ENCODE data around the gene CAPN9. TPM values are rescaled to one million over a fixed set of nuclear protein-coding genes. Genes with fewer than 3 reads are reported as not detected.
A peak's percentile ranks its signal among the peaks of the same experiment; 100 is the strongest.

The CAPN9 gene
- total RNA-seq, 2 donors from 2014 or later = not detected

DNA sequence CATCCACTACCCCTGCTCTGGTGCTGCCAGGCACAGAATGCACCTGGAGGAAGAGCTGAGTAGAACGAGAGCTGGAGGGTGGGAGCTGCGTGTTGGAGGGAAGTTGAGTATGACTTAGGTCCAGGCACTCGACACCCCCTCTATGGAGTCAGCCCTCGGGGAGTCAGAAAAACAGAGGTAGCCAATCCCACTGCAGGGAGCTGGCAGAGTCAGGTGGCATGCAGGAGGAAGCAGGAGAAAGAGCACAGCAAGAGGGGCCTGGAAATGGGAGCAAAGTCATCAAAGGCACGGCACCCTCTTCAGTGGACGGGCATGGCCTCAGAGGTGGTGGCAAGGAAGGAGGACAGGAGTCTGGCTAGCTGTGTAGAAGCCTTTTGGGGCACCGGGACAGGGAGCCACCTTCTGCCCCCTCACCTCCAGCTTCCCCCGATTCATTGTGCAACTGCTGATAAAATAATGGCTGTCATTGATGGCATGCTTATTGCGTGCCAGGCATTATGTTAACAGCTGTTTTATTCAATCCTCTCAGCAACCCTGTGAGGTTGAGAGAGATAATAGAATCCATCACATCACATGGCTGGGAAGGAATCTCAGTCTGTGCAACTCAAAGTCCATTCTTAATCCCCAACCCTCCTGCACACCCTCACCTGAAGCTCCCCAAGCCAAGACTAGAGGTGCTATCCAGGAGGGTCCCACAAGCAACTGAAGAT, 79.1 kb downstream of the CAPN9 start:
- Mint-ChIP-seq H3K9me3 (no peaks in the 10 kb centered on the region), H3K4me1 (ENCODE audit: low read depth in 2 of 2) (no peaks in the 10 kb centered on the region), H3K27me3 (peaks cover 0 to 19% of the 10 kb centered on the region in 2 donors), H3K4me3 (no peak overlapping the region), H3K27ac (no peak overlapping the region), H3K36me3 (no peaks in the 10 kb centered on the region)
- ATAC-seq (peak; percentile 24 to 46), DNase-seq (ENCODE audit: low spot score) (no peak)

- peaks cover 4 to 16% of the 10 kb centered on the region in 2 donors for H3K27me3 Mint-ChIP-seq
- DNase-seq (ENCODE audit: low spot score) = no peak
- no peak overlapping the region for H3K27ac Mint-ChIP-seq
- peak in 1 of 2 donors; percentile 4 for ATAC-seq
- no peaks in the 10 kb centered on the region for H3K36me3 Mint-ChIP-seq
- H3K9me3 Mint-ChIP-seq = no peaks in the 10 kb centered on the region
- no peaks in the 10 kb centered on the region for H3K4me1 Mint-ChIP-seq (ENCODE audit: low read depth in 2 of 2)
- no peak overlapping the region for H3K4me3 Mint-ChIP-seq
These were observed 80.0 kb downstream of the CAPN9 start for GRCh38 chr1:230827081-230827681.

- H3K4me3 Mint-ChIP-seq = no peak overlapping the region
- ATAC-seq (no peak), DNase-seq (ENCODE audit: low spot score) (no peak)
- H3K27me3 Mint-ChIP-seq = peaks cover 6 to 16% of the 10 kb centered on the region in 2 donors
- H3K36me3 Mint-ChIP-seq = no peaks in the 10 kb centered on the region
- no peak overlapping the region for H3K27ac Mint-ChIP-seq
- no peaks in the 10 kb centered on the region for H3K4me1 Mint-ChIP-seq (ENCODE audit: low read depth in 2 of 2)
- H3K9me3 Mint-ChIP-seq = no peaks in the 10 kb centered on the region
These were observed 80.6 kb downstream of the CAPN9 start for GRCh38 chr1:230827801-230828200.

GRCh38 chr1:230828421-230828820, 81.2 kb downstream of the CAPN9 start:
- peaks cover 11 to 16% of the 10 kb centered on the region in 2 donors for H3K27me3 Mint-ChIP-seq
- H3K4me3 Mint-ChIP-seq = no peak overlapping the region
- DNase-seq (ENCODE audit: low spot score) (no peak), ATAC-seq (no peak)
- H3K9me3 Mint-ChIP-seq = no peaks in the 10 kb centered on the region
- no peak overlapping the region for H3K27ac Mint-ChIP-seq
- no peaks in the 10 kb centered on the region for H3K4me1 Mint-ChIP-seq (ENCODE audit: low read depth in 2 of 2)
- H3K36me3 Mint-ChIP-seq = no peaks in the 10 kb centered on the region

- DNase-seq (ENCODE audit: low spot score) = no peak
- Mint-ChIP-seq H3K36me3 (no peaks in the 10 kb centered on the region), H3K9me3 (no peaks in the 10 kb centered on the region), H3K27me3 (peaks cover 17 to 25% of the 10 kb centered on the region in 2 donors), H3K4me3 (no peak overlapping the region), H3K27ac (no peak overlapping the region), H3K4me1 (ENCODE audit: low read depth in 2 of 2) (no peaks in the 10 kb centered on the region)
- no peak for ATAC-seq
These were observed 84.6 kb downstream of the CAPN9 start for GRCh38 chr1:230831771-230832170.

GRCh38 chr1:230832476-230832875, 85.3 kb downstream of the CAPN9 start:
- Mint-ChIP-seq H3K9me3 (no peaks in the 10 kb centered on the region), H3K27me3 (peaks cover 17 to 25% of the 10 kb centered on the region in 2 donors), H3K36me3 (no peaks in the 10 kb centered on the region)

DNA sequence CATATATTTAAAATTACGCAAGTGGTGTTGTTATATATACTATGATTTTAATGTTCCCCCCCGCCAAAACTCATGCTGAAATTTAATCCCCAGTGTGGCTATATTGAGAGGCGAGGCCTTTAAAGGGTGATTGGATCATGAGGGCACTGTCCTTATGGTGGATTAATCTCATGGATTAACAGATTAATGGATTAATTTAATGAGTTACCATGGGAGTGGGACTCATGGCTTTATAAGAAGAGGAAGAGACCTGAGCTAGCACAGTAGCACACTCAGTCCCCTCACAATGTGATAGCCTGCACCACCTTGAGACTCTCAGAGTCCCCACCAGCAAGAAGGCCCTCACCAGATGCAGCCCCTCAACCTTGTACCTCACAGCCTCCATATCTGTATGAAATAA, 86.3 kb downstream of the CAPN9 start:
- Mint-ChIP-seq H3K4me1 (ENCODE audit: low read depth in 2 of 2) (no peaks in the 10 kb centered on the region), H3K9me3 (no peaks in the 10 kb centered on the region), H3K4me3 (no peak overlapping the region), H3K36me3 (no peaks in the 10 kb centered on the region), H3K27ac (no peak overlapping the region), H3K27me3 (peaks cover 17 to 25% of the 10 kb centered on the region in 2 donors)
- DNase-seq (ENCODE audit: low spot score) = no peak
- ATAC-seq = no peak

More at GRCh38 chr1:230832476-230832875, 85.3 kb downstream of the CAPN9 start:
- no peak overlapping the region for H3K4me3 Mint-ChIP-seq
- no peaks in the 10 kb centered on the region for H3K4me1 Mint-ChIP-seq (ENCODE audit: low read depth in 2 of 2)
- ATAC-seq (no peak), DNase-seq (ENCODE audit: low spot score) (no peak)
- no peak overlapping the region for H3K27ac Mint-ChIP-seq

GRCh38 chr1:230834292-230834691, 87.1 kb downstream of the CAPN9 start:
- Mint-ChIP-seq H3K27ac (no peak overlapping the region), H3K4me3 (no peak overlapping the region), H3K9me3 (no peaks in the 10 kb centered on the region), H3K36me3 (no peaks in the 10 kb centered on the region), H3K27me3 (peaks cover 17 to 25% of the 10 kb centered on the region in 2 donors), H3K4me1 (ENCODE audit: low read depth in 2 of 2) (no peaks in the 10 kb centered on the region)
- no peak for DNase-seq (ENCODE audit: low spot score)
- ATAC-seq = no peak

DNA sequence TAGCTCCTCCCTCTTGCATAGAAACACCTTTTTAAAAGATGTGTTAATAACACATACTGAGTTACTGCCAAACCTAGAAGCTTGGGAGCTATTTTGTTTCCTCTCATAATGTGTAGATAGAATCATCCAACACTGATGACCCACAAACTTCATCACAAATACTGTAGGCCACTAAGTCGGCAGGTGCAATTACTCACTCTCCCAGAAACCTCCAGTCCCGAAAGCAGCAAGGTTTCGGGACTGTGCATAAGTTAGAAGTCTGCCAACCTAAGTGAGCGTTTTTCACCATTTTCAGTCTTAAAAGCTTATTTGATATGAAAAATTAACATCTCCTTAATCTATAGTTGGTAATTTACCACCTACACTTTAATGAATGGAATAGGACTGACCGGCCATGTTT, 89.2 kb downstream of the CAPN9 start:
- no peak for ATAC-seq
- no peak overlapping the region for H3K27ac Mint-ChIP-seq
- DNase-seq (ENCODE audit: low spot score) = no peak
- no peak overlapping the region for H3K4me3 Mint-ChIP-seq
- no peaks in the 10 kb centered on the region for H3K9me3 Mint-ChIP-seq
- H3K4me1 Mint-ChIP-seq (ENCODE audit: low read depth in 2 of 2) = no peaks in the 10 kb centered on the region
- H3K36me3 Mint-ChIP-seq = no peaks in the 10 kb centered on the region
- H3K27me3 Mint-ChIP-seq = peaks cover 17 to 18% of the 10 kb centered on the region in 2 donors

DNA sequence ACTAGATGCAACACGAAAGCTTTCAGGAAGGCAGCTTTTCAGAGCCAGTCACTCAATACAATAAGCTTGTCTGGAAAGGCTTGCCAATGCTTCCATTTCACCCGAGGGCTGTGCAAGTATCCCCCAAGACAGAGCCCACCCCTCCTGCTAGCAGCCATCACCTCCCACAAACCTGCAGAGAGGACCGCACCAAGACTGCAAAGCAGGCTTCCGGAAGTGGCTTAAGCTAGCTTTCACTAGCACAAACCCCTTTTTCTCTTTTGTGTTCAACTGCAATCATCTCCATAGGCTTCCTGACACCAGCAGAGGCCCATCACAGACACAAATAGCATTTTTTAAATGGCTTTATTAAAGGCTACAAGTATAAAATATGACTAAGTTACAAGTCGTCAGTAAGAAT, 89.6 kb downstream of the CAPN9 start:
- DNase-seq (ENCODE audit: low spot score) = no peak
- H3K27me3 Mint-ChIP-seq = peaks cover 16 to 18% of the 10 kb centered on the region in 2 donors
- H3K27ac Mint-ChIP-seq = no peak overlapping the region
- no peak overlapping the region for H3K4me3 Mint-ChIP-seq
- no peaks in the 10 kb centered on the region for H3K36me3 Mint-ChIP-seq
- ATAC-seq = no peak
- H3K4me1 Mint-ChIP-seq (ENCODE audit: low read depth in 2 of 2) = no peaks in the 10 kb centered on the region
- no peaks in the 10 kb centered on the region for H3K9me3 Mint-ChIP-seq

DNA sequence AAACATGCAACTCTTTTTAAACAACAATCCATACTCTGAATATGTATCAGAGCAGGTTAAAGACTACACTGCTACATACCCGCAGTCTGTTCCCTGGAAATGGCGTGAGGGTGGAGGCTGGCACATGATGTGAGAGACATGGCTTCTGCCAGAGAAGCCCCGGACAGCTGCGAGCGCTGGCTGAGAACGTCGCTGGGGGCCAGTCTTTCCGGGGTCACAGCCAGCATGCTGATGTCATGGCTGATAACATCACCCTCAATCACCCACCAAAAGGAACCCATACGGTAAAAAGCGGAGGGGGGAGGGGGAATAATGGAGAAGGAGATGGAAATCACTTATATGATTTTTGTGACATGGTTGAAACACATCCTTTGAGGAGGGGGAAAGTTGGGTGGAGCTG, 92.0 kb downstream of the CAPN9 start:
- DNase-seq (ENCODE audit: low spot score) = no peak
- no peaks in the 10 kb centered on the region for H3K4me1 Mint-ChIP-seq (ENCODE audit: low read depth in 2 of 2)
- H3K27ac Mint-ChIP-seq = no peak overlapping the region
- no peak overlapping the region for H3K4me3 Mint-ChIP-seq
- H3K9me3 Mint-ChIP-seq = no peaks in the 10 kb centered on the region
- ATAC-seq = no peak
- peaks cover 6 to 12% of the 10 kb centered on the region in 2 donors for H3K27me3 Mint-ChIP-seq
- H3K36me3 Mint-ChIP-seq = no peaks in the 10 kb centered on the region

GRCh38 chr1:230842801-230843200, 95.6 kb downstream of the CAPN9 start:
- Mint-ChIP-seq H3K9me3 (no peaks in the 10 kb centered on the region), H3K27ac (no peak overlapping the region), H3K4me3 (no peak overlapping the region), H3K27me3 (no peaks in the 10 kb centered on the region), H3K4me1 (ENCODE audit: low read depth in 2 of 2) (no peaks in the 10 kb centered on the region), H3K36me3 (no peaks in the 10 kb centered on the region)
- DNase-seq (ENCODE audit: low spot score) = no peak
- ATAC-seq = no peak

GRCh38 chr1:230843503-230844309, 96.5 kb downstream of the CAPN9 start:
- Mint-ChIP-seq H3K9me3 (no peaks in the 10 kb centered on the region), H3K27ac (no peak overlapping the region), H3K4me3 (no peak overlapping the region), H3K4me1 (ENCODE audit: low read depth in 2 of 2) (no peaks in the 10 kb centered on the region), H3K27me3 (no peaks in the 10 kb centered on the region), H3K36me3 (no peaks in the 10 kb centered on the region)
- ATAC-seq (peak in 1 of 2 donors; percentile 33), DNase-seq (ENCODE audit: low spot score) (no peak)

GRCh38 chr1:230844561-230844960, 97.4 kb downstream of the CAPN9 start:
- no peak for DNase-seq (ENCODE audit: low spot score)
- ATAC-seq = no peak
- Mint-ChIP-seq H3K36me3 (no peaks in the 10 kb centered on the region), H3K27ac (no peak overlapping the region), H3K4me1 (ENCODE audit: low read depth in 2 of 2) (no peaks in the 10 kb centered on the region), H3K9me3 (no peaks in the 10 kb centered on the region), H3K4me3 (no peak overlapping the region), H3K27me3 (no peaks in the 10 kb centered on the region)

All from natural killer cell treated with Interleukin-12 subunit alpha and Interleukin-12 subunit beta and Interleukin-15 and Interleukin-18, amount 100 ng/mL, for 72 hours (primary cell).